B cell (primary cell): ENCODE results near the gene NEUROD2. TPM values are rescaled to one million over a fixed set of nuclear protein-coding genes. Genes with fewer than 3 reads are reported as not detected.

ENCODE experiments used
- ATAC-seq: fragments of 200-7000 bp; cut with Tn5 transposase; one replicate; pipeline ENCODE4 v1.10.0; 2021; ENCODE audit warnings: low read depth, mild to moderate bottlenecking, moderate number of reproducible peaks, moderate library complexity
- CTCF ChIA-PET: fragments of 350-600 bp; sonication (Branson Sonifier 250); formaldehyde crosslinking; loops from one replicate; lab custom pipeline; 2021; ENCODE audit warnings: antibody characterized with exemption, inconsistent platforms; lab: Charles Lee
- POLR2A ChIA-PET: fragments of 350-600 bp; sonication (Branson Sonifier 250); formaldehyde crosslinking; loops from one replicate; lab custom pipeline; 2021; ENCODE audit warnings: antibody characterized with exemption; lab: Charles Lee
- DNase-seq: peaks from one replicate; pipeline ENCODE4 v3.0.0; 2013
- H2AFZ ChIP-seq: 2 replicates; pipeline ENCODE4 v1.6.1; 2012; ENCODE audit warnings: mild to moderate bottlenecking, low read depth, low read length; ENCODE audit not compliant: insufficient read depth, poor library complexity, severe bottlenecking
- H3K27ac ChIP-seq, 2 donors: 1 replicate in 1 of 2; 2 replicates in 1 of 2; pipeline ENCODE4 v1.5.1; 2012 to 2013; ENCODE audit warnings: low read length in 2 of 2, mild to moderate bottlenecking in 2 of 2, moderate library complexity in 1 of 2
- H3K27me3 ChIP-seq, 4 experiments: fragments of 200-600 bp in 1 of 4; sonication (generic) in 1 of 4; replicated peaks in 1 of 4; 1 replicate in 2 of 4; 2 replicates in 2 of 4; pipeline versions ENCODE4 v1.6.1 to v1.7.0; 2013 to 2016; ENCODE audit warnings: low read length in 3 of 4, mild to moderate bottlenecking in 2 of 4, mixed read lengths in 1 of 4, moderate library complexity in 1 of 4; ENCODE audit not compliant: insufficient read depth in 4 of 4, control insufficient read depth in 3 of 4; ENCODE audit errors: control extremely low read depth in 1 of 4
- H3K36me3 ChIP-seq, 2 experiments: replicated peaks in 1 of 2; 1 replicate in 1 of 2; 2 replicates in 1 of 2; pipeline versions ENCODE4 v1.6.1 to v1.7.1; 2013; ENCODE audit warnings: low read length in 1 of 2; ENCODE audit not compliant: insufficient read depth in 2 of 2, control insufficient read depth in 1 of 2; ENCODE audit errors: control extremely low read depth in 1 of 2, extremely low read depth in 1 of 2
- H3K4me1 ChIP-seq, 2 donors: fragments of 200-600 bp in 1 of 2; sonication (generic) in 1 of 2; 1 replicate in 1 of 2; 2 replicates in 1 of 2; pipeline versions ENCODE4 v1.5.1 to v1.6.1; 2013 to 2017; ENCODE audit warnings: low read length in 2 of 2; ENCODE audit not compliant: control insufficient read depth in 2 of 2, insufficient read depth in 2 of 2
- H3K4me2 ChIP-seq: replicated peaks from 2 replicates; pipeline ENCODE3; 2012; ENCODE audit warnings: mild to moderate bottlenecking, low read depth, low read length; ENCODE audit not compliant: poor library complexity, severe bottlenecking
- H3K4me3 ChIP-seq, 5 experiments: fragments of 200-600 bp in 1 of 5; sonication (generic) in 1 of 5; 1 replicate in 3 of 5; 2 replicates in 2 of 5; pipeline versions ENCODE4 v1.5.1 to v1.7.0; 2011 to 2016; ENCODE audit warnings: low read length in 4 of 5, mild to moderate bottlenecking in 4 of 5, low read depth in 2 of 5, control low read depth in 1 of 5, moderate library complexity in 1 of 5; ENCODE audit not compliant: insufficient read depth in 1 of 5; ENCODE audit errors: control extremely low read depth in 1 of 5, extremely low read depth in 1 of 5
- H3K79me2 ChIP-seq: fragments of 200-600 bp; sonication (generic); one replicate; pipeline ENCODE4 v1.6.0; 2016; ENCODE audit warnings: low read length; ENCODE audit not compliant: control insufficient read depth, insufficient read depth
- H3K9ac ChIP-seq: fragments of 200-600 bp; sonication (generic); 2 replicates; pipeline ENCODE4 v1.6.1; 2017; ENCODE audit warnings: mild to moderate bottlenecking, low read length, moderate library complexity
- H3K9me3 ChIP-seq, 3 donors: one replicate each; pipeline versions ENCODE4 v1.6.1 to v1.7.1; 2013; ENCODE audit warnings: low read length in 2 of 3; ENCODE audit not compliant: control insufficient read depth in 2 of 3, insufficient read depth in 1 of 3; ENCODE audit errors: control extremely low read depth in 1 of 3
- H4K20me1 ChIP-seq: 2 replicates; pipeline ENCODE4 v1.6.0; 2012; ENCODE audit warnings: mild to moderate bottlenecking, low read length; ENCODE audit not compliant: insufficient read depth, control insufficient read depth, poor library complexity, severe bottlenecking
- H3K27ac Mint-ChIP-seq: one replicate; pipeline ENCODE4 v1.8.0; 2021; ENCODE audit warnings: mixed read lengths
- H3K27me3 Mint-ChIP-seq: one replicate; pipeline ENCODE4 v1.8.0; 2021; ENCODE audit warnings: mixed read lengths
- H3K4me1 Mint-ChIP-seq: one replicate; pipeline ENCODE4 v1.8.0; 2021; ENCODE audit warnings: mixed read lengths
- H3K4me3 Mint-ChIP-seq: one replicate; pipeline ENCODE4 v1.8.0; 2021; ENCODE audit warnings: mixed read lengths
- H3K9me3 Mint-ChIP-seq: one replicate; pipeline ENCODE4 v1.8.0; 2022; ENCODE audit warnings: mixed read lengths; ENCODE audit not compliant: insufficient read depth
- CTCF ChIP-seq: fragments of 200-600 bp; IDR thresholded peaks from one replicate; pipeline ENCODE4 v1.8.0; 2022; ENCODE audit warnings: antibody characterized with exemption, mild to moderate bottlenecking
- EZH2 ChIP-seq: IDR thresholded peaks from 2 replicates; pipeline ENCODE4 v1.6.1; 2012; ENCODE audit warnings: borderline replicate concordance, low read depth, mild to moderate bottlenecking, moderate library complexity, low read length; ENCODE audit not compliant: insufficient read depth, poor library complexity, severe bottlenecking
- WGBS: methylation state at CpG from one replicate; pipeline ENCODE4 v1.1.5; 2013; ENCODE audit warnings: missing lambda C conversion rate; ENCODE audit not compliant: insufficient coverage; 5-methylcytosine and 5-hydroxymethylcytosine counted together
- intact Hi-C: fragments of 100-400 bp; cut with micrococcal nuclease; formaldehyde crosslinking; loops from one replicate; pipeline ENCODE4 v1.10.0; 2022
- polyA plus RNA-seq: library from polyadenylated mRNA; depleted of rRNA; stranded (reverse); fragments of >200 nt; gene quantifications from 2 replicates; pipeline ENCODE4 v1.2.3, GENCODE V29; 2012
- total RNA-seq, 2 donors: library from RNA; stranded (reverse); fragments of 120-200 nt in 1 of 2; gene quantifications; 1 replicate in 1 of 2; 2 replicates in 1 of 2; pipeline versions ENCODE4 v1.2.3 to v1.2.4, GENCODE V29; 2013 to 2022

NEUROD2 gene
- total and polyA plus RNA-seq, 2 donors (not counting 1 experiment from before 2014, with no cell fraction given), result 0.04 TPM; not detected in 1

DNA sequence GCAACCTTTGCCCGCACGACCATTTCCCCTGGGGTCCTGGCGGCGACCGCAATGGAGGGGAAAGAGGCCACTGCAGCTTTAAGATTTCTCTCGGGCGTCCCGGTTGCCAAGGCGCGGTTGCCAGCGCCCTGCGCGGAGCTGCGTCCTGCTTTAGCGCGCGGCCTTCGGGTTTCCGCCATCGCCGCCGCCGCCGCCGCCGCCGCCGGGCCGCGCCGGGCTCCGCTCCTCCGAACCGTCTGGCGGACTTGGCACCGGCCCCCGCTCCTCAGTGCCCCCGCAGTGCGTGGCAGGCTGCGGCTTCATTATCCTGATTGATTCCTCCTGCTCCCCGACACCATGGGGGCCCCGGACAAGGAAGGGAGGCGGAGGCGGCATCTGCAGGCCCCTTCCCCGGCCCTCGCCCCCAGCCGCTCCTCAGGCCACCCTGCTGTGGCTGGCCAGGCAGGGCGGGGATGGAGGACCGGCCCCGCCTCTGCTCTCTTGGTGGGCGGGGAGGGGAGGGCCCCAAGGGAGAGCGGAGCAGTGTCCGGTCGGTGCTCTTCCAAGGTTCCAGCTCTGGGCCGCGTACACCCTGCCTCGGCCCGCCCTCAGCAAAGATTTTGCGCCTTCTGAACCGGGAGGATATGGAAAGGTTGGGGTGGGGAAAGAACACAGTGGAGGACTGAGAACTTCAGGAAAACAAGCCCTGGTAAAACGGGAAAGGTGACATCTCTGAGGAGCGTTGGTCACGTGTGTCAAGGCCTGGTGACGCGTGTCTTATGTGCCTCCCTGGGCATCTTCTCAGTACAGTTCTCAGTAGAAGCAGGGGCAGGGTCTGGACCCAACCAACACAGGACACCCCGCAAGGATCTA is 34.0 kb downstream of the NEUROD2 start:
- TF ChIP-seq CTCF, result no peak
- TF ChIP-seq EZH2, result no peak
- Mint-ChIP-seq H3K4me1 (peaks cover 4% of the 10 kb centered on the region), H3K27ac (peak overlapping the region; percentile 69), H3K27me3 (peaks cover 17% of the 10 kb centered on the region), H3K4me3 (peak overlapping the region; percentile 97), H3K9me3 (no peaks in the 10 kb centered on the region)
- H2AFZ ChIP-seq, result peak overlapping the region; percentile 50
- peak; percentile 52 for DNase-seq
- H3K4me1 ChIP-seq, result peaks cover 0 to 10% of the 10 kb centered on the region in 2 donors
- peaks cover 0 to 13% (median 4%) of the 10 kb centered on the region in 3 donors for H3K9me3 ChIP-seq
- ATAC-seq, result peak; percentile 68
- ChIA-PET POLR2A (interaction anchor here (0.6 kb wide), 1 partner anchor 894 kb away, joined by 6 read pairs; no protein-coding TSS in a partner anchor), CTCF (interaction anchor here (0.7 to 1.4 kb wide), 2 partner anchors 26 to 50 kb away, joined by 4 read pairs; no protein-coding TSS in a partner anchor)
- intact Hi-C loops, result no loop called here
- H3K27ac ChIP-seq, result no peak overlapping the region
- peak overlapping the region; percentile 57 for H3K9ac ChIP-seq
- H3K4me2 ChIP-seq, result peak overlapping the region; percentile 81
- H3K36me3 ChIP-seq, result peaks cover 5 to 11% of the 10 kb centered on the region in 2 experiments
- H4K20me1 ChIP-seq, result no peaks in the 10 kb centered on the region
- 4% methylated on average over 65 of the region's 66 CpGs for WGBS
- H3K27me3 ChIP-seq, result peaks cover 0 to 20% (median 2%) of the 10 kb centered on the region in 4 experiments
- H3K79me2 ChIP-seq, result no peaks in the 10 kb centered on the region
- H3K4me3 ChIP-seq, result peak overlapping the region in 4 of 5 experiments; percentile 42 to 55 (median 50)

DNA sequence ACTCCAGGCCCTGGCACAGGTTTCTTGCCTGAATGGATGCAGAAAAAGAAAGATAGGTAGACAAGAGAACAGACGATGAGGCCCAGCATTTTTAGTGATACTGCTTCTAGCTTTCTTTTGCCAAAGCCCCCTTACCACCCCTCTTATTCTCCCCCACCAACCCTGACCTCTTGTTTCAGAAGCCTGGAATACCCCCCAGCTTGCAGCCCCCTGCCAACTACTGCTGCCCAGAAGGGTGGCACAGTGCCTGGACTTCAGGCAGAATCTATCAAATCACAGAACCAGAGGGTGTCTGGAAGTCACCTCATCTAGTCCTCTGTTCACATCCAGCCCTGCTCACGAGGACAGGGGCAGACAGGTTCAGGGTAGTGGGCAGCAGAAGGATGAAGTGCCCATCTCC is 35.6 kb downstream of the NEUROD2 start:
- H3K4me3 ChIP-seq, result no peak overlapping the region
- peaks cover 0 to 20% (median 2%) of the 10 kb centered on the region in 4 experiments for H3K27me3 ChIP-seq
- no peaks in the 10 kb centered on the region for H3K79me2 ChIP-seq
- ATAC-seq, result no peak
- intact Hi-C loops, result no loop called here
- no peak overlapping the region for H3K27ac ChIP-seq
- DNase-seq, result no peak
- Mint-ChIP-seq H3K4me1 (peaks cover 4% of the 10 kb centered on the region), H3K4me3 (peak overlapping the region; percentile 16), H3K27ac (no peak overlapping the region), H3K27me3 (peaks cover 17% of the 10 kb centered on the region), H3K9me3 (no peaks in the 10 kb centered on the region)
- H3K9ac ChIP-seq, result no peak overlapping the region
- POLR2A ChIA-PET, result no interaction called here
- peaks cover 15 to 23% of the 10 kb centered on the region in 2 experiments for H3K36me3 ChIP-seq
- H4K20me1 ChIP-seq, result no peaks in the 10 kb centered on the region
- peaks cover 0 to 10% of the 10 kb centered on the region in 2 donors for H3K4me1 ChIP-seq
- no CpG with 5 or more reads among the region's 2 CpGs for WGBS
- no peak overlapping the region for H2AFZ ChIP-seq
- peaks cover 0 to 13% (median 4%) of the 10 kb centered on the region in 3 donors for H3K9me3 ChIP-seq
- no peak overlapping the region for H3K4me2 ChIP-seq
- CTCF ChIA-PET, result interaction anchor here (1.2 kb wide), 1 partner anchor 44 kb away, joined by 3 read pairs; no protein-coding TSS in a partner anchor
- no peak for TF ChIP-seq EZH2
- no peak for TF ChIP-seq CTCF
